ENCODE data around the gene ALOX12.

DNA sequence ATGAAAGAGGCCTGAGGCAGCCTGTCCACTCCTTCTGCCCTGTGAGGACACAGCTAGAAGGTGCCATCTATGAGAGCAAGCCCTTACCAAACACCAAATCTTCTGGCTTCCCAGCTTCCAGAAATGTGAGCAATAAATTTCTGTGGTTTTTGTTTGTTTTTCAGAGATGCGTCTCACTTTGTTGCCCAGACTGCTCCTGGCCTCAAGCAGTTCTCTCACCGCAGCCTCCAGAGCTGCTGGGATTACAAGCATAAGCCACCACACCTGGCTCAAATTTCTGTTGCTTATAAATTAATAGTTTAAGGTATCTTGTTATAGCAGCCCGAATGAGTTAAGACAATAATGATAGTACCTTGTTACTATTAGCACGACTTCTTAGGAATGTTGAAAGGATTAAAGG, 60.5 kb downstream of the ALOX12 start:
- TF ChIP-seq, protein P1, sequence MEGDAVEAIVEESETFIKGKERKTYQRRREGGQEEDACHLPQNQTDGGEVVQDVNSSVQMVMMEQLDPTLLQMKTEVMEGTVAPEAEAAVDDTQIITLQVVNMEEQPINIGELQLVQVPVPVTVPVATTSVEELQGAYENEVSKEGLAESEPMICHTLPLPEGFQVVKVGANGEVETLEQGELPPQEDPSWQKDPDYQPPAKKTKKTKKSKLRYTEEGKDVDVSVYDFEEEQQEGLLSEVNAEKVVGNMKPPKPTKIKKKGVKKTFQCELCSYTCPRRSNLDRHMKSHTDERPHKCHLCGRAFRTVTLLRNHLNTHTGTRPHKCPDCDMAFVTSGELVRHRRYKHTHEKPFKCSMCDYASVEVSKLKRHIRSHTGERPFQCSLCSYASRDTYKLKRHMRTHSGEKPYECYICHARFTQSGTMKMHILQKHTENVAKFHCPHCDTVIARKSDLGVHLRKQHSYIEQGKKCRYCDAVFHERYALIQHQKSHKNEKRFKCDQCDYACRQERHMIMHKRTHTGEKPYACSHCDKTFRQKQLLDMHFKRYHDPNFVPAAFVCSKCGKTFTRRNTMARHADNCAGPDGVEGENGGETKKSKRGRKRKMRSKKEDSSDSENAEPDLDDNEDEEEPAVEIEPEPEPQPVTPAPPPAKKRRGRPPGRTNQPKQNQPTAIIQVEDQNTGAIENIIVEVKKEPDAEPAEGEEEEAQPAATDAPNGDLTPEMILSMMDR (IDR thresholded peaks at IDR 0.05; ENCODE audit: low read length), result no peak
- no peak for TF ChIP-seq EZH2phosphoT487 (IDR thresholded peaks at IDR 0.05; ENCODE audit: low read length)
